Rectal smooth muscle tissue (tissue), 1 donor: ENCODE results near the gene KLK12.

ENCODE experiments used
- H3K27ac ChIP-seq: one replicate; pipeline ENCODE4 v1.7.0; 2013; ENCODE audit warnings: low read depth, low read length, inconsistent platforms
- H3K27me3 ChIP-seq: one replicate; pipeline ENCODE4 v1.7.0; 2013; ENCODE audit warnings: low read length; ENCODE audit not compliant: control insufficient read depth, insufficient read depth
- H3K36me3 ChIP-seq: one replicate; pipeline ENCODE4 v1.7.0; 2013; ENCODE audit warnings: low read length; ENCODE audit not compliant: control insufficient read depth, insufficient read depth
- H3K4me1 ChIP-seq: one replicate; pipeline ENCODE4 v1.7.0; 2013; ENCODE audit warnings: low read length; ENCODE audit not compliant: control insufficient read depth, insufficient read depth
- H3K4me3 ChIP-seq: one replicate; pipeline ENCODE4 v1.7.0; 2013; ENCODE audit warnings: low read length
- H3K9ac ChIP-seq: one replicate; pipeline ENCODE4 v1.7.0; 2013; ENCODE audit warnings: low read length

KLK12 gene

DNA sequence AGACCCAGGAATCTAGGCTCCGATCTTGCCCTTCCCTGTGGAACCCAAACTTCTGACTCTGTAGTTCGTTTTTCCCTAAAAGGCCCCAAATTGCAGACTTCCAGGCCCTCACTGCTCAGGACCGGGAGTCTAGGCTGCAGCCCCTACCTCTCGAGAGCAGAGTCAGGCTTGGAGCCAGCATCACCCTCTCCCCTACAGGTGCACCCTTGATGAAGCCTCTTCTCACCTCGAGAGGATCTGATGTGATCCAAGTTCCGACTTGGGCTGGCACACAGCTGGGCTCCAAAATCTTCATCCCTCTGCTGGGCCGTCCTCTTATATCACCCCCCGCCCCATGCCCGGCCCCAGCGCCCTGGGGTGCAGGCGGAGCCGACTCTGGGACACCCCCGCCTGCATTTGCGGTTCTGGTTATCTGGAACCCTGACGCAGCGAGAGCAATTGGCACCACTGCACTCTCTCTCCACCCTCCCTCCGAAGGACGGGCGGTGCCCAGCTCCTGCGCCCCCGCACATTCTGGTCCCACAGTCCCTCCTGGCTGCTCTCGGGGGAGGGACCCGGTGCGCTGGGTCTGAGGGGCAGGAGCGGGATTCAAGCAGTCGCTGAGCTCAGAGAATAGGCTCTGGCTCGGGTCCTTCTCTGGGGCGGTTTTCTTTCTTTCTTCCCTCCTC lies 51.0 kb downstream of the KLK12 start, which contains the start of gene KLK7:
TSS of gene KLK7 (minus strand) at position 293 of the 668 bp plus-strand sequence. CDS start 1,518 bp downstream, outside the sequence.
- Histone ChIP-seq H3K36me3 (no peaks in the 10 kb centered on the region), H3K27ac (no peak within 1 kb of the TSS), H3K9ac (no peak within 1 kb of the TSS), H3K4me3 (no peak within 1 kb of the TSS), H3K4me1 (no peaks in the 10 kb centered on the region), H3K27me3 (peaks cover 5% of the 10 kb centered on the region)

DNA sequence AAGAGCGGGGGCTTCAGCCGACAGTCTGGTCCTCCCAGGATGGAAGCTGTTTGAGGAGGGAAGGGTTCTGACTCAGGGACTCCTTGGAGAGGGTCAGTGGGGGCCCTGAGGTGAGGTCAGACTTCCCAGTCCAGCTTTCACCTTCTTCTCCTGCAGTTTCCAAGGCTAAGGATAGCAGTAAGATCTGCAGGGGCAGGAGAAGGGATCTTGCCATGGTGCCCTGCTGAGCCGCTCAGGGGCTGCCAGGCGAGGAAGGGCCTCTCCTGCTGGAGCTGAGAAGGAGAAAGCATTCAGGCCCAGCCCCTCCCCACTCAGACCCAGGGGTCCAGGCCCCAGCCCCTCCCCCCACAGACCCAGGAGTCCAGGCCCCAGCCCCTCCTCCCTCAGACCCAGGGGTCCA lies 52.6 kb downstream of the KLK12 start:
- Histone ChIP-seq H3K27ac (no peak overlapping the region), H3K4me1 (no peaks in the 10 kb centered on the region), H3K4me3 (no peak overlapping the region), H3K27me3 (peaks cover 5% of the 10 kb centered on the region), H3K9ac (no peak overlapping the region), H3K36me3 (no peaks in the 10 kb centered on the region)

DNA sequence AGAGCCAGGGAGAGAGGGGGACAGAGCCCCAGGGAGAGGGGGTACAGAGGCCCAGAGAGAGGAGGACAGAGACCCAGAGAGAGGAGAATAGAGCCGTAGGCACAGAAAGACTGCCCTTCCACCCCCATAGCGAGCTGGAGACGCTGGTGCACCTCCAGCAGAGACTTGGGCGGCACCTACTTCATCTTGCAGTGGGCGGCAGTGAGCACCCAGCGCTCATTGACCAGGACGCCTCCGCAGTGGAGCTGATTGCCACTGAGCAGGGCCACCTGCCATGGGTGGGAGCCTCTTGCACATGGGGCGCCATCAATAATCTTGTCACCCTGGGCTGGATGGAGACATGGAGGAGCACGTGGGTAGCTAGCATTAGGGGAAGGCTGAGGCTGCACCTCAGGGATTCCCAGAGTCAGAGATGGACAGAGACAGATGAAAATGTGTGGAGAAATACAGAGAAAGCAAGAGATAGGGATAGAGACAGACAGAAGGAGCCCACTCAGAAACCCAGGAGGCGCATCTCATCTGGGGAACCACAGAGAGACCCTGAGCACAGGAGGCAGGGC lies 53.1 kb downstream of the KLK12 start:
- Histone ChIP-seq H3K4me3 (no peak overlapping the region), H3K27me3 (peaks cover 5% of the 10 kb centered on the region), H3K27ac (no peak overlapping the region)

DNA sequence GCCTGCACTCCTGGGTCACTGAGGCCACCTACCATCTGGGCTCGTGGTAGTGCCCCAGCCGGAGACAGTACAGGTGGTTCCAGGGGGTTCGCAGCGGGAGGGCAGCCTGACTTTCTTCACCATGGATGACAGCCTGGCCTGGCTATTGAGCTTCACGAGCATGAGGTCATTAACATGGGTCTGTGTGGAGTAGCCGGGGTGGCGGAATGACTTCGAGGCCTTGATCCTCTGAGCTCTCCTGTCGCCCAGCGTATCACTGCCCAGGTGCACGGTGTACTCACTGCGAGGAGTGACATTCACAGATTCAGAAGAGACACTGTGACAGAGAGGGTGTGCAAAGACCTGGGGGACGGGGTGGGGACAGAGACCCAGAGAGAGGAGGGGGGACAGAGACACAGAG lies 54.6 kb downstream of the KLK12 start:
- Histone ChIP-seq H3K9ac (no peak overlapping the region), H3K4me1 (no peaks in the 10 kb centered on the region), H3K4me3 (no peak overlapping the region), H3K36me3 (no peaks in the 10 kb centered on the region), H3K27me3 (peaks cover 10% of the 10 kb centered on the region), H3K27ac (no peak overlapping the region)

More for the DNA sequence above, 53.1 kb downstream of the KLK12 start:
- no peak overlapping the region for H3K9ac ChIP-seq
- H3K36me3 ChIP-seq: no peaks in the 10 kb centered on the region
- no peaks in the 10 kb centered on the region for H3K4me1 ChIP-seq

DNA sequence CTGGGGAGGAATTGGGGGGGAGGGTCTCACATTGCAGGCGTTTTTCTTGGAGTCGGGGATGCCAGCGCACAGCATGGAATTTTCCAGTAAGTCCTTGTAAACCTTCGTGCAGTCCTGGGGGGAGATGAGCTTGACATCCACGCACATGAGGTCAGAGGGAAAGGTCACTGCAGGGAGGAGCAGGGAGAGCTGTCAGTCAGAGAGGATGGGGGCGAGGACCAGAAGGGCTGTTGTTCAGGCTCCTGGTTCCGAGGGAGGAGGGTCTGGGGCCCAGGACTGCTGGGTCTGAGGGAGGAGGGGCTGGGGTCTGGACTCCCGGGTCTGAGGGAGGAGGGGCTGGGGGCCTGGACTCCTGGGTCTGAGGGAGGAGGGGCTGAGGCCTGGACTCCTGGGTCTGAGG lies 55.0 kb downstream of the KLK12 start:
- Histone ChIP-seq H3K36me3 (no peaks in the 10 kb centered on the region), H3K27me3 (peaks cover 10% of the 10 kb centered on the region), H3K4me3 (no peak overlapping the region), H3K9ac (no peak overlapping the region), H3K27ac (no peak overlapping the region), H3K4me1 (no peaks in the 10 kb centered on the region)
